Measurements from ENCODE around the gene SLF2. TPM values are rescaled to one million over a fixed set of nuclear protein-coding genes. Genes with fewer than 3 reads are reported as not detected.

SLF2 gene
- total RNA-seq, 1 experiment from 2014 or later = 43.0 TPM

- H3K9ac ChIP-seq (ENCODE audit: low read length) = no peak overlapping the region
- BruUV-seq (replicated peaks) = no TSS peak
- H2AFZ ChIP-seq (ENCODE audit: low read depth, low read length, poor library complexity, severe bottlenecking) = no peak overlapping the region
- intact Hi-C loops (cut with micrococcal nuclease) = no loop called here
- no peak for TF ChIP-seq SIN3A (IDR thresholded peaks at IDR 0.05; ENCODE audit: low read depth)
- TF ChIP-seq ZFX (IDR thresholded peaks at IDR 0.05) = no peak
- H3K27me3 ChIP-seq (ENCODE audit: insufficient read depth, low read length) = no peaks in the 10 kb centered on the region
- no peak overlapping the region for H3K4me2 ChIP-seq (ENCODE audit: low read length)
- H3K4me3 ChIP-seq (replicated peaks in 1 of 2; ENCODE audit: low read depth in 1 of 2, low read length in 2 of 2) = no peak overlapping the region
- no peaks in the 10 kb centered on the region for H3K79me2 ChIP-seq (ENCODE audit: insufficient read depth, low read length)
- H3K9me3 ChIP-seq (ENCODE audit: control insufficient read depth in 1 of 2, insufficient read depth in 1 of 2, low read depth in 1 of 2, low read length in 2 of 2) = no peaks in the 10 kb centered on the region
- H3K27ac ChIP-seq (ENCODE audit: low read depth, low read length) = no peak overlapping the region
- POLR2A ChIA-PET = no interaction called here
- no peak for ATAC-seq
- no peaks in the 10 kb centered on the region for H4K20me1 ChIP-seq (ENCODE audit: insufficient read depth)
- peaks cover 0 to 4% of the 10 kb centered on the region in 2 experiments; a peak in 3 of 4 replicates for H3K4me1 ChIP-seq (ENCODE audit: control insufficient read depth in 1 of 2, insufficient read depth in 2 of 2, low read length in 2 of 2)
- no peak for DNase-seq (ENCODE audit: low read depth, low spot score)
- RAD21 ChIA-PET (ENCODE audit: low non-redundant PET in 1 of 2, low total read pairs in 2 of 2, uncharacterized antibody in 2 of 2, unreplicated experiment in 2 of 2) = no interaction called here
- CTCF ChIA-PET = no interaction called here
- peaks cover 24 to 45% of the 10 kb centered on the region in 2 experiments; a peak in 3 of 4 replicates for H3K36me3 ChIP-seq (ENCODE audit: control insufficient read depth in 1 of 2, insufficient read depth in 2 of 2, low read length in 2 of 2)
- H3K9me2 ChIP-seq (ENCODE audit: insufficient read depth) = no peaks in the 10 kb centered on the region
Observed at GRCh38 chr10:100963826-100964225, 51.1 kb downstream of the SLF2 start.

- Histone ChIP-seq H3K9me2 (ENCODE audit: insufficient read depth) (no peaks in the 10 kb centered on the region), H3K36me3 (ENCODE audit: control insufficient read depth in 1 of 2, insufficient read depth in 2 of 2, low read length in 2 of 2) (peaks cover 10 to 29% of the 10 kb centered on the region in 2 experiments; a peak in 3 of 4 replicates), H3K27ac (ENCODE audit: low read depth, low read length) (no peak overlapping the region), H3K79me2 (ENCODE audit: insufficient read depth, low read length) (no peaks in the 10 kb centered on the region), H4K20me1 (ENCODE audit: insufficient read depth) (no peaks in the 10 kb centered on the region), H2AFZ (ENCODE audit: low read depth, low read length, poor library complexity, severe bottlenecking) (no peak overlapping the region), H3K27me3 (ENCODE audit: insufficient read depth, low read length) (no peaks in the 10 kb centered on the region), H3K9ac (ENCODE audit: low read length) (no peak overlapping the region), H3K4me2 (ENCODE audit: low read length) (no peak overlapping the region), H3K4me3 (replicated peaks in 1 of 2; ENCODE audit: low read depth in 1 of 2, low read length in 2 of 2) (no peak overlapping the region), H3K4me1 (ENCODE audit: control insufficient read depth in 1 of 2, insufficient read depth in 2 of 2, low read length in 2 of 2) (peaks cover 0 to 21% of the 10 kb centered on the region in 2 experiments; a peak in 3 of 4 replicates), H3K9me3 (ENCODE audit: control insufficient read depth in 1 of 2, insufficient read depth in 1 of 2, low read depth in 1 of 2, low read length in 2 of 2) (no peaks in the 10 kb centered on the region)
- POLR2A ChIA-PET = interaction anchor here (1.3 kb wide), 1 partner anchor 11 kb away, joined by 3 read pairs; no protein-coding TSS in a partner anchor
- intact Hi-C loops (cut with micrococcal nuclease) = no loop called here
- no TSS peak for BruUV-seq (replicated peaks)
- CTCF ChIA-PET = interaction anchor here (0.8 to 2.7 kb wide), 2 partner anchors 8 to 49 kb away, joined by 3 to 10 read pairs; no protein-coding TSS in a partner anchor
- DNase-seq (ENCODE audit: low read depth, low spot score) = no peak
- ATAC-seq = no peak
- RAD21 ChIA-PET (ENCODE audit: low non-redundant PET in 1 of 2, low total read pairs in 2 of 2, uncharacterized antibody in 2 of 2, unreplicated experiment in 2 of 2) = no interaction called here
- TF ChIP-seq YY1 (IDR thresholded peaks at IDR 0.05; ENCODE audit: extremely low read depth, insufficient replicate concordance, low read depth, low read length) = no peak
- no peak for TF ChIP-seq TCF7L2 (IDR thresholded peaks at IDR 0.05; ENCODE audit: borderline replicate concordance, extremely low read depth, insufficient read depth, insufficient read length)
- no peak for TF ChIP-seq FOSL1 (IDR thresholded peaks at IDR 0.05; ENCODE audit: low read depth)
- no peak for TF ChIP-seq MAX (IDR thresholded peaks at IDR 0.05)
- TF ChIP-seq EZH2 (IDR thresholded peaks at IDR 0.05) = no peak
- no peak for TF ChIP-seq SIN3A (IDR thresholded peaks at IDR 0.05; ENCODE audit: low read depth)
- no peak for TF ChIP-seq ZNF274 (IDR thresholded peaks at IDR 0.05; ENCODE audit: low read depth, low read length)
- no peak for TF ChIP-seq ATF3 (IDR thresholded peaks at IDR 0.05)
- TF ChIP-seq ZFX (IDR thresholded peaks at IDR 0.05) = no peak
- TF ChIP-seq EGR1 (IDR thresholded peaks at IDR 0.05; ENCODE audit: low read depth) = no peak
- TF ChIP-seq CTCF (IDR thresholded peaks at IDR 0.05 in 2 of 3, conservative IDR thresholded peaks at IDR 0.05 in 1 of 3; ENCODE audit: borderline replicate concordance in 1 of 3, insufficient read depth in 1 of 3, low read depth in 2 of 3, low read length in 2 of 3) = no peak
- no peak for TF ChIP-seq SP1 (IDR thresholded peaks at IDR 0.05; ENCODE audit: low read depth)
- TF ChIP-seq REST (IDR thresholded peaks at IDR 0.05; ENCODE audit: low read depth) = no peak
- TF ChIP-seq ELF1 (IDR thresholded peaks at IDR 0.05; ENCODE audit: borderline replicate concordance, low read depth) = no peak
Observed at GRCh38 chr10:100965820-100966219, 53.1 kb downstream of the SLF2 start.

All from HCT116 (cell line).